Skeletal muscle satellite cell (primary cell): ENCODE data around the gene UXT.

Experiments
- H3K27me3 ChIP-seq: 2 replicates; pipeline ENCODE4 v1.7.0; 2013; ENCODE audit warnings: low read length; ENCODE audit not compliant: control insufficient read depth, insufficient read depth
- H3K36me3 ChIP-seq: 2 replicates; pipeline ENCODE4 v1.7.0; 2013; ENCODE audit warnings: mild to moderate bottlenecking, control low read depth, low read length; ENCODE audit not compliant: insufficient read depth
- H3K4me1 ChIP-seq: 2 replicates; pipeline ENCODE4 v1.7.0; 2013; ENCODE audit warnings: low read length; ENCODE audit not compliant: control insufficient read depth, insufficient read depth
- H3K4me2 ChIP-seq: 2 replicates; pipeline ENCODE4 v1.7.0; 2013; ENCODE audit warnings: mild to moderate bottlenecking, low read length
- H3K4me3 ChIP-seq: 2 replicates; pipeline ENCODE4 v1.7.0; 2013; ENCODE audit warnings: low read length
- H3K9ac ChIP-seq: 2 replicates; pipeline ENCODE4 v1.7.0; 2013; ENCODE audit warnings: mild to moderate bottlenecking, low read depth, low read length, moderate library complexity
- H3K9me3 ChIP-seq: replicated peaks from 2 replicates; pipeline ENCODE4 v1.7.0; 2013; ENCODE audit warnings: mild to moderate bottlenecking, control low read depth, low read length

Gene UXT

GRCh38 chrX:47646636-47647035, 12.3 kb downstream of the UXT start:
- no peaks in the 10 kb centered on the region for H3K9me3 ChIP-seq
- H3K4me1 ChIP-seq = peaks cover 16% of the 10 kb centered on the region
- no peak overlapping the region for H3K4me2 ChIP-seq
- no peak overlapping the region for H3K9ac ChIP-seq
- H3K4me3 ChIP-seq = no peak overlapping the region
- H3K36me3 ChIP-seq = peaks cover 15% of the 10 kb centered on the region
- no peaks in the 10 kb centered on the region for H3K27me3 ChIP-seq

GRCh38 chrX:47645530-47645929, 13.4 kb downstream of the UXT start:
- H3K27me3 ChIP-seq = no peaks in the 10 kb centered on the region
- peaks cover 13% of the 10 kb centered on the region for H3K36me3 ChIP-seq
- no peak overlapping the region for H3K4me2 ChIP-seq
- H3K9me3 ChIP-seq = no peaks in the 10 kb centered on the region
- H3K4me3 ChIP-seq = no peak overlapping the region
- no peak overlapping the region for H3K9ac ChIP-seq
- H3K4me1 ChIP-seq = peaks cover 10% of the 10 kb centered on the region

DNA sequence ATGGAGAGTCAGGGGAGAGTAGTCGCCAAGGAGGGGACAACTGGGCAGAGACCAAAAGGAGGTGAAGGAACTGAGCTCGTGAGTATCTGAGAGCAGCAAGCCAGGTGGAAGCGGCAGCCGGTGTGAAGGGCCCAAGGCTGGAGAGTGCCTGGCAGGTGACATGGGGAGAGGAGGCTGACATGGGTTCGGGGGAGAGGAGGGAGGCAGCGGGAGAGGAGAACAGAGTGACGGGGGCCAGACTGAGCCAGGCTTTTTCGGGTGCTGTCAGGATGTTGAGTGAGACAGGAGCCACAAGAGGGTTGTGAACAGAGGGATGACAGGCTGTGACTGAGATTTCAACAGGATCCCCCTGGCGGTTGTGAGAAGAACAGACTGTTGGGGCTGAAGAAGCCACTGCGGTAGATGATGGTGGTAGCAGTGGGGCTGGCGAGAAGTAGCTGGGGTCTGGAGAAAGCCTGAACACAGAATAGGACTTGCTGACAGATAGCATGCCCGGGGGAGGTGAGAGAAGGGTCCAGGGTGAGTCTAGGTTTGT, 14.4 kb downstream of the UXT start:
- Histone ChIP-seq H3K4me3 (no peak overlapping the region), H3K27me3 (no peaks in the 10 kb centered on the region), H3K36me3 (peaks cover 13% of the 10 kb centered on the region), H3K4me2 (no peak overlapping the region), H3K4me1 (peaks cover 10% of the 10 kb centered on the region), H3K9me3 (no peaks in the 10 kb centered on the region), H3K9ac (no peak overlapping the region)

DNA sequence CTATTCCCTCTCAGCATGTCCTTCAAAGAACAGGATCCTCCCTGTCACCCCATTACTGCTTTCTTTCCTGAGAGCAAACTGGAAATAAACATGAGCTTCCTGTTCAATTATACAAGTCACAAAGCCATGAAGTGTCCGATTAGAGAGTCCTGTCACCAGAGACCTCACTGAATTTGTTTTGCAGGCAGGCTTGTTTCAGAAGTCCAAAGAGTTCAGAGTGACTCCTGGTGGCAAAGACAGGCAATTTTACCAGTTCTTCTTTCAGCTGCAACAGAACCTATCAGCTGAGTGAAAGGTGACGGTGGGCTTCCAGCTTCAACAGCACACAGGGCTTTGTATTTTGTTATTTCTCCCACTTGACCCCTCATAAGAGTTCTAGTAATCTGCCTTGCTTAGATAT, 15.1 kb downstream of the UXT start:
- peaks cover 7% of the 10 kb centered on the region for H3K4me1 ChIP-seq
- H3K4me3 ChIP-seq = no peak overlapping the region
- H3K9me3 ChIP-seq = no peaks in the 10 kb centered on the region
- H3K4me2 ChIP-seq = no peak overlapping the region
- no peaks in the 10 kb centered on the region for H3K27me3 ChIP-seq
- H3K9ac ChIP-seq = no peak overlapping the region
- peaks cover 12% of the 10 kb centered on the region for H3K36me3 ChIP-seq

DNA sequence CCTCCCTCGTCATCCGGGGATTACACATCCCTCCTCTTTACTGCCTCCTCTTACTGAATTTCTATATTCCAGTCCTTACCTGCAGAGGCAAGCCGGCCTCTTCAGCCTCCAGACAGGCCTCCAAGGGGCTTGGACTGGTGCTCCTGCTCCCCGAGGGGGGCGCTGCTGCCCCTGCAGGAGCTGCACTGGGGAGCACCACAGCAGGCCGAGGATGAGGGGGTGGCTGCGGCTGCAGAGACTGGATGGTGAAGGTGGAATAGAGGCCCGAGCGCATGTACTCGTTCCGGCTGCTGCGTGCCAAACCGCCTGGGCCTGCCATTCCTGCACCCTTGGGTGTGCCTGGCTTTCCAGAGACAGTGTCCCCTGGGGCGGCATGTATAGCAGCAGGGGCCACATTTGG, 20.2 kb downstream of the UXT start:
- Histone ChIP-seq H3K4me3 (no peak overlapping the region), H3K9me3 (no peaks in the 10 kb centered on the region), H3K4me1 (no peaks in the 10 kb centered on the region), H3K4me2 (no peak overlapping the region), H3K9ac (no peak overlapping the region), H3K27me3 (no peaks in the 10 kb centered on the region), H3K36me3 (peaks cover 31% of the 10 kb centered on the region)

DNA sequence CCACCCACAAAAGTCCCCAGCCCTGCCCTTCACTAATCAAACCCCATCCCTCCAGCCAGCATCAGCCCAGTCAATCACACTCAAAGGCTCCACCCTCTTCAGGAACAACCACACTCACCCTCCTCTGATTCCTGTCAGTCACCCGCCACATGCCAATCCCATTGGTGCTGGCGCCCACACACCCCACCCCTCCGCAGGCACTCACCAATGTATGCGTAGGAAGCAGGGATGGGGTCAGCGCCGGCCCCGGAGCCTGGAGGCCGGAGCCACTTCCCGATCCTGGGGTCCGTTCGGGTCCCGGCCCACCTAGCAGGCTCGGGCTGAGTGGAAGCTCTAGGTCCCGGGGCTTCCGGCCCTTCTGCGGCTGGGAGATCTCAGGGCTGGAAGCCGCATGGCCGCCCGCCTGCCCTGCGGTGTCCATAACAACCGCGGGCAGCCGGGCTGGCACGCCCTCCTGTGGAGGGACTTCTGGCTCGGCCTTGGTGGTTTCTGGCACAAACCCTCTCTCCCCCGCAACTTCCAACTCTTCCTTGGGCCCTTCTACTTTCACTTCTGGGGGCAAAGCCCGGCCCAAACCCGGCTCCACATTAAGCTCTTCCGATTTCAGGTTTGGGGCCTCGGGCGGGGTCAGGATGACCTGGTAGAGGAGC, 21.3 kb downstream of the UXT start:
- no peaks in the 10 kb centered on the region for H3K4me1 ChIP-seq
- no peaks in the 10 kb centered on the region for H3K9me3 ChIP-seq
- no peak overlapping the region for H3K4me3 ChIP-seq
- H3K9ac ChIP-seq = no peak overlapping the region
- H3K4me2 ChIP-seq = no peak overlapping the region
- H3K27me3 ChIP-seq = no peaks in the 10 kb centered on the region
- H3K36me3 ChIP-seq = peaks cover 26% of the 10 kb centered on the region

DNA sequence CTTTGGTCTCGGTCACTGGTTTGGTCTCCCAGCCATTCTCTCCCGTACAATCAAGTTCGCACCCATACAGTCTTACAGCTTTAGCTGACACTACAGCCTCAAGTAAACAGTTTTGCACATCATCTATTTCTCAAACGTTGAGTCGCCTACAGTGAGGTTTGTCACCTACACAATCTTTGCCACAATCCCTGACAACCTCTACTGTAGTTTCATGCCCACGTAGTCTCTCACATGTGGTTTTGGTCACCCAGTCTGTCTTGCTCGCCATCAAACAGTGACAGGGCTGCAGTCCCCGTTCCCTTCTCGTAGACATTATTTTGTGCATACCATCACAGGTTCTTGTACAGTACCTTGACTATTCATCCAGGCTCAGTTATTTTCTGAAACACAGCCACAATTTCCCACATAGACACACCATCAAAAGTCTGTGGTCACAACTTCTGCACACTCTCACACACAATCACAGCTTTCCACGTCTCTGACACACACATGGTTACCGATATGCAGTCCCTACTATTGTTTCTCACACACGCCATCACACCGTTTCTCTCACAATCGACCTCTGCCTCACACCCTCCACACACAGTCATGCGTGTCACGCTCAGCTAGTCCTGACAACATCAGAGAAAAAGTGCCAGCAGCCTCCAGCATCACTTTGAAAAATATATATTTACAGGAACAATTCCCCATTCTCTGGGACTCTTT, 24.0 kb downstream of the UXT start:
- H3K4me3 ChIP-seq = no peak overlapping the region
- no peaks in the 10 kb centered on the region for H3K4me1 ChIP-seq
- H3K36me3 ChIP-seq = peaks cover 22% of the 10 kb centered on the region
- no peak overlapping the region for H3K9ac ChIP-seq
- H3K27me3 ChIP-seq = no peaks in the 10 kb centered on the region
- H3K4me2 ChIP-seq = no peak overlapping the region
- H3K9me3 ChIP-seq = no peaks in the 10 kb centered on the region

- Histone ChIP-seq H3K4me3 (no peak overlapping the region), H3K27me3 (no peaks in the 10 kb centered on the region), H3K4me1 (no peaks in the 10 kb centered on the region), H3K9me3 (no peaks in the 10 kb centered on the region), H3K36me3 (peaks cover 19% of the 10 kb centered on the region), H3K4me2 (no peak overlapping the region), H3K9ac (no peak overlapping the region)
These were observed 25.0 kb downstream of the UXT start for GRCh38 chrX:47633689-47634590.

DNA sequence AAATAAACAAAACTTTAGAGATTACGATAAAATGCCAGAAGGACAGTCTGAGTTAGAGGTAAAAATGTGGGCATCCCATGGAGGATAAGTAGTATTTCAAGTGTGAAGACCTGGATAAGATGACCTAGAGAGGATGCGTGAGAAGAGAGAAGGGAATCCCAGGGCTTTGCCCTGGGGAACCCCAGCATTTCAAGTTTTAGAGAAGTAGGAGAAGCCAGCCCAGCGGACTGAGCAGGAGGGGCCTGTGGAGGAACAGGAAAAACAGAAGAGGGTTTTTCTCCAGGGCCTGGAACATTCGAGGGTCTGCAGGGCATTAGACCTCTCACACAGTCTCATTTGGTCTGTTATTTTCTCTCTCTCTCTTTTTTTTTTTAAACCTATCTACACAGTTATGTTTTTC, 26.3 kb downstream of the UXT start:
- Histone ChIP-seq H3K27me3 (no peaks in the 10 kb centered on the region), H3K4me2 (no peak overlapping the region)

DNA sequence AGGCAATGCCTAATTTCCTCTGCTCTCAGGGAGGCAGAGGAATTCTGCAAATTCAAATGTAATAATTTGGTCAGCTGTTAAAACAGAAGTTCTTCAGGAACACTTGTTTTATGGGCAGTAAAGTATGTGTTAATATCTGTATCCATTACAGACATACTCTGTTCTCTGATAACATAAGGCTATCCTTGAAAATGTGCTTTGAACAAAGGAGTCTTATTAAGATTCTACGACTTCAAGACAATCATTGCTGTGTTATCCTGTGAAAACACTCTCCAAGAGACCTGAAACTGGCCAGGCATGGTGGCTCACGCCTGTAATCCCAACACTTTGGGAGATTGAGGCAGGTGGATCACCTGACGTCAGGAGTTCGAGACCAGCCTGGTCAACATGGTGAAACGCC, 27.3 kb downstream of the UXT start:
- no peak overlapping the region for H3K4me3 ChIP-seq
- H3K4me2 ChIP-seq = no peak overlapping the region
- peaks cover 12% of the 10 kb centered on the region for H3K36me3 ChIP-seq
- no peak overlapping the region for H3K9ac ChIP-seq
- no peaks in the 10 kb centered on the region for H3K27me3 ChIP-seq
- H3K4me1 ChIP-seq = no peaks in the 10 kb centered on the region
- no peaks in the 10 kb centered on the region for H3K9me3 ChIP-seq

More for the DNA sequence above, 26.3 kb downstream of the UXT start:
- H3K4me3 ChIP-seq = no peak overlapping the region
- no peaks in the 10 kb centered on the region for H3K9me3 ChIP-seq
- no peaks in the 10 kb centered on the region for H3K4me1 ChIP-seq
- H3K9ac ChIP-seq = no peak overlapping the region
- H3K36me3 ChIP-seq = peaks cover 15% of the 10 kb centered on the region

- Histone ChIP-seq H3K4me3 (no peak within 1 kb of the TSS), H3K36me3 (peaks cover 3% of the 10 kb centered on the region), H3K9me3 (no peaks in the 10 kb centered on the region), H3K4me2 (no peak within 1 kb of the TSS), H3K27me3 (no peaks in the 10 kb centered on the region), H3K4me1 (no peaks in the 10 kb centered on the region), H3K9ac (no peak within 1 kb of the TSS)
These were observed 29.4 kb downstream of the UXT start, which contains the start of gene CFP for GRCh38 chrX:47629419-47630200. TSS of gene CFP (minus strand) at chrX:47629930. CDS start at chrX:47629844, 86 bp downstream.
